ENCODE data around the gene GXYLT2. TPM values are rescaled to one million over a fixed set of nuclear protein-coding genes. Genes with fewer than 3 reads are reported as not detected.

GXYLT2 gene
- total RNA-seq, 3 donors from 2014 or later: 5.6 to 15.4 (median 7.4) TPM

DNA sequence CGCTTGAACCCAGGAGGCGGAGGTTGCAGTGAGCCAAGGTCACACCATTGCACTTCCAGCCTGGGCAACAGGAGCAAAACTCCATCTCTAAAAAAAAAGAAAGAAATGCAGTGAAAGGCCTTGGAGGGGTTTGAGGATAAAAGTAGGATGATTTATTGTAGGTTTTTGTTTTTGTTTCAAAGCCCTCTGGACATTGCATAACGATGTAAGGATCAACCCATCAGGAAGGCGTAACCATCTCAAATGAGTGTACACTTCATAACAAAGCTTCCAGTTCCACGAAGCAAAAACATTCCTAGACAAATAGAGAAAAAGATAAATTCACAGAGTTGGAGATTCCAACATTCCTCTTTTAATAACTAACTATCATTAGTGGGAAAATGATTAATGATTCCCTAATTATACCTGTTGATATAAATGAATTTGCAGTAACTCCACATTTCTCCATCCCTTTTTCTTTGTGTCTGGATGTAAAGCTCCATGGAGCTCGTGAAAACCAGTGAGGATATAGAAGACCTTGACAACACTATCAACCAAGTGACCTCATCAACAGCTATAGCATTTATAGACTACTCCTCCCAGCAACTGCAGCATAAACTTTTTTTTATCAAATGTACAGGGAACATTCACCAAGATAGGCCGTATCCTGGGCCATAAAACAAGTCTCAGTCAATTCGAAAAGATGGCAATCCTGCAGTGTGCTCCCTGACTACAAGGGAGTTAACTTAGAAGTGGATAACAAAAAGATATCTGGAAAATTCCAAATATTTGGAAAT, 60.1 kb downstream of the GXYLT2 start:
- Histone ChIP-seq H3K9me3 (no peaks in the 10 kb centered on the region), H3K4me1 (no peaks in the 10 kb centered on the region), H3K27ac (no peak overlapping the region), H3K4me3 (no peak overlapping the region), H3K27me3 (no peaks in the 10 kb centered on the region), H3K36me3 (no peaks in the 10 kb centered on the region)
- DNase-seq (ENCODE audit: low spot score in 2 of 2): no peak
- no peak for TF ChIP-seq POLR2A (IDR thresholded peaks at IDR 0.05)
- no peak for TF ChIP-seq POLR2AphosphoS5 (IDR thresholded peaks at IDR 0.05)
- TF ChIP-seq, protein P1, sequence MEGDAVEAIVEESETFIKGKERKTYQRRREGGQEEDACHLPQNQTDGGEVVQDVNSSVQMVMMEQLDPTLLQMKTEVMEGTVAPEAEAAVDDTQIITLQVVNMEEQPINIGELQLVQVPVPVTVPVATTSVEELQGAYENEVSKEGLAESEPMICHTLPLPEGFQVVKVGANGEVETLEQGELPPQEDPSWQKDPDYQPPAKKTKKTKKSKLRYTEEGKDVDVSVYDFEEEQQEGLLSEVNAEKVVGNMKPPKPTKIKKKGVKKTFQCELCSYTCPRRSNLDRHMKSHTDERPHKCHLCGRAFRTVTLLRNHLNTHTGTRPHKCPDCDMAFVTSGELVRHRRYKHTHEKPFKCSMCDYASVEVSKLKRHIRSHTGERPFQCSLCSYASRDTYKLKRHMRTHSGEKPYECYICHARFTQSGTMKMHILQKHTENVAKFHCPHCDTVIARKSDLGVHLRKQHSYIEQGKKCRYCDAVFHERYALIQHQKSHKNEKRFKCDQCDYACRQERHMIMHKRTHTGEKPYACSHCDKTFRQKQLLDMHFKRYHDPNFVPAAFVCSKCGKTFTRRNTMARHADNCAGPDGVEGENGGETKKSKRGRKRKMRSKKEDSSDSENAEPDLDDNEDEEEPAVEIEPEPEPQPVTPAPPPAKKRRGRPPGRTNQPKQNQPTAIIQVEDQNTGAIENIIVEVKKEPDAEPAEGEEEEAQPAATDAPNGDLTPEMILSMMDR (IDR thresholded peaks at IDR 0.05): no peak
- intact Hi-C loops (cut with DNase I; ENCODE audit: low total_unique reads): no loop called here

DNA sequence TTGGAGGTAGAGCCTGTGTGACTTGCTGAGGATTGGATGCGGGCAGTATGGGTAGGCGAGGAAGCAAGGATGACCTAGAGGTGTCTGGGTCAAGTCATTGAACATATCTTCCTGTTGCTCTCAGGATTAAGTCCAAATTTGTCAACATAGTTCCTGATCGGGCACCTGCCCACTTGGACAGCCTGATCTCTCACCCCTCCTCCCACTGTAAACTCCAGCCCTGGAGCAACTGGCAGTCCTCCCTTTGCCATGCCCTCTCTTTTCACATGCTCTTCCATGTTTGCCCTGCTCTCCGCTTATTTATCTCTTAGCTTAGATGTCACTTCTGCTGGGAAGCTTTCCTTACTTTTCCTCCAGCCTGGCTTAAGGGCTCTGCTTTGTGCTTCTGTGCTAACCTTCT, 61.2 kb downstream of the GXYLT2 start:
- Histone ChIP-seq H3K4me1 (no peaks in the 10 kb centered on the region), H3K27ac (no peak overlapping the region), H3K27me3 (no peaks in the 10 kb centered on the region), H3K36me3 (no peaks in the 10 kb centered on the region), H3K4me3 (no peak overlapping the region), H3K9me3 (no peaks in the 10 kb centered on the region)
- intact Hi-C loops (cut with DNase I; ENCODE audit: low total_unique reads): no loop called here
- TF ChIP-seq, protein P1 (IDR thresholded peaks at IDR 0.05): no peak
- TF ChIP-seq POLR2AphosphoS5 (IDR thresholded peaks at IDR 0.05) (no peak), POLR2A (IDR thresholded peaks at IDR 0.05) (no peak)
- DNase-seq (ENCODE audit: low spot score in 2 of 2): no peak

DNA sequence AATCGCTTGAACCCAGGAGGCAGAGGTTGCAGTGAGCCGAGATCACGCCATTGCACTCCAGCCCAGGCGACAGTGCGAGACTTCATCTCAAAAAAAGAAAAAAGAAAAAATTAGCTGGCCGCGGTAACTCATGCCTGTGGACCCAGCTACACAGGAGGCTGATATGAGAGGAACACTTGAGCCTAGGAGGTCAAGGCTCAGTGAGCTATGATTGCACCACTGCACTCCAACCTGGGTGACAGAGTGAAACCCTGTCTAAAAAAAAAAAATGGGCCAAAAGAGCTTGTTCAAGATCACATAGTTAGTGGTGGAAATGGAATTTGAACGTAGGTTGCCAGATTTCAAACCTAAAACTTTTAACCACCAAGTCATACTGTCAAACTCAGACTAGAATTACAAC, 62.5 kb downstream of the GXYLT2 start:
- Histone ChIP-seq H3K27me3 (no peaks in the 10 kb centered on the region), H3K4me1 (no peaks in the 10 kb centered on the region), H3K9me3 (no peaks in the 10 kb centered on the region), H3K27ac (peak overlapping the region in 1 of 2 donors; percentile 10), H3K36me3 (no peaks in the 10 kb centered on the region), H3K4me3 (no peak overlapping the region)
- no peak for TF ChIP-seq POLR2AphosphoS5 (IDR thresholded peaks at IDR 0.05)
- TF ChIP-seq, protein P1 (IDR thresholded peaks at IDR 0.05): no peak
- TF ChIP-seq POLR2A (IDR thresholded peaks at IDR 0.05): no peak
- intact Hi-C loops (cut with DNase I; ENCODE audit: low total_unique reads): no loop called here
- no peak for DNase-seq (ENCODE audit: low spot score in 2 of 2)

DNA sequence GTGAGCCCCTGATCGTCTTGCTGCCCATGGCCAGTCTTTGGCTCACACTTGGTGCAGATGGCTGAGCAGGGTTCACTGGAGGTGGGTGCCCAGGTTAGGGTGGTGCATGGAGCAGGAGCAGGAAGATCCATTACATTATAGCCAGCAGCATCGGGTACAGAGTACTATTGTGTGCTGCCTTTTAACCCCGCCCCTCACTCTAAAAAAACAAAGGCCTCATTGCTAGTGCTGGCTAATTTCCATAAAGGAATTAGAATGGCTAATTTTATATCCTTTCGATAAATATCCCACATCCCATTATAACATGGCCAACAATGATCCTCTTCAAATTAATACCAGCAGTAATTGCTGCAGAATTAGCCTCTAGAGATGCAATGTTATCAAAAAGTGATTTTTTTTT, 63.0 kb downstream of the GXYLT2 start:
- Histone ChIP-seq H3K9me3 (no peaks in the 10 kb centered on the region), H3K27ac (peak overlapping the region in 1 of 2 donors; percentile 10), H3K4me1 (no peaks in the 10 kb centered on the region), H3K27me3 (no peaks in the 10 kb centered on the region), H3K36me3 (no peaks in the 10 kb centered on the region), H3K4me3 (no peak overlapping the region)
- TF ChIP-seq, protein P1 (IDR thresholded peaks at IDR 0.05): no peak
- TF ChIP-seq POLR2AphosphoS5 (IDR thresholded peaks at IDR 0.05): no peak
- TF ChIP-seq POLR2A (IDR thresholded peaks at IDR 0.05): no peak
- intact Hi-C loops (cut with DNase I; ENCODE audit: low total_unique reads): no loop called here
- no peak for DNase-seq (ENCODE audit: low spot score in 2 of 2)

DNA sequence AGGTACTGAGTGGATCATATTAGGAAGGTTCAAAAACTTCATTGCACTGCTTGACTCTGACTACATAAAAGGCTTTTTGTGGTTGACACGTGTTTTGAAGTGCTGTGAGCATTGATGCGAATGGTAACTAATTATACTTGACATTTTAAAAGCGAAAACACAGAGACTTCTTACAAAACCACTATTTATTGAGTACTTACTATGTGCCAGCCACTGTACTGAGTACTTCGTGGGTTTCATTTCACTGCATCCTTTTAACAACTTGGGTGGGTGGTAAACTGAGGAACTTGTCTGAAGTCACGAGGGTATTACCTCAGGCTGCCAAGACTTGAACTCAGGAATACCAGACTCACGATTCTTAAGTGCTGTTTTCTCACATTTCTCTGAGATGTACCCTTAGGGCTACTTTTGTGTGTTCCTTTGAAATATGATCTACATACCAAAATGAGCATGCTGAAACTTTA, 63.4 kb downstream of the GXYLT2 start:
- no peak for DNase-seq (ENCODE audit: low spot score in 2 of 2)
- Histone ChIP-seq H3K4me1 (no peaks in the 10 kb centered on the region), H3K36me3 (no peaks in the 10 kb centered on the region), H3K27ac (no peak overlapping the region), H3K4me3 (no peak overlapping the region), H3K9me3 (no peaks in the 10 kb centered on the region), H3K27me3 (no peaks in the 10 kb centered on the region)
- TF ChIP-seq POLR2A (IDR thresholded peaks at IDR 0.05) (no peak), POLR2AphosphoS5 (IDR thresholded peaks at IDR 0.05) (no peak)
- TF ChIP-seq, protein P1 (IDR thresholded peaks at IDR 0.05): no peak
- intact Hi-C loops (cut with DNase I; ENCODE audit: low total_unique reads): no loop called here
